ENCODE data around the gene TMEM59.
"Not testable (repeated sequence)": the region's sequence is repeated elsewhere in the genome, so short reads cannot be mapped to it uniquely, and the experiment has no call there.

The TMEM59 gene

DNA sequence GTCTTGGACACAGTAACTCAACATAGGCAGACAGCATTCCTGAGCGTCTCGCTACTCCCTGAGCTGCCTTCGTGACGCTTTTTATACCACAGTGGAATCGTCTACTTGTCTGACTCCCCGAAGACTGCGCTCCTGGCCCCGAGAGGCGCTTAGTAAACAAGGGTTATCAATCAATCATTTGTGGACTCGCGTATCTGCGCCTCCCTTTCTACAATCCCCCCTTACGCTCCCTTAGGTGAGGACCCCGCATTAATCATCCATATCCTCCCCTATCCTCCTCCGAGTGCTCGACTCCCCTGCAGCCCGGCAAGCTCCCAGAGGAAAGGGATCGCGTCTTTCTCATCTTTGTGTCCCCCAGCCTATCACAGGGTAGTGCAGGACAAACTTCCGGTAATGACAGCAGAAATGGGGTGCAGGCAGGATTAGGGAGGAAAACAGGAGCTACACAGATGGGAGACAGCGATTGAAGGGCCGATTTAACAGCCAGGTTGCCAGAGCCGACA, 522 bp downstream of the TMEM59 start:
- peak; percentile 56 for DNase-seq

DNA sequence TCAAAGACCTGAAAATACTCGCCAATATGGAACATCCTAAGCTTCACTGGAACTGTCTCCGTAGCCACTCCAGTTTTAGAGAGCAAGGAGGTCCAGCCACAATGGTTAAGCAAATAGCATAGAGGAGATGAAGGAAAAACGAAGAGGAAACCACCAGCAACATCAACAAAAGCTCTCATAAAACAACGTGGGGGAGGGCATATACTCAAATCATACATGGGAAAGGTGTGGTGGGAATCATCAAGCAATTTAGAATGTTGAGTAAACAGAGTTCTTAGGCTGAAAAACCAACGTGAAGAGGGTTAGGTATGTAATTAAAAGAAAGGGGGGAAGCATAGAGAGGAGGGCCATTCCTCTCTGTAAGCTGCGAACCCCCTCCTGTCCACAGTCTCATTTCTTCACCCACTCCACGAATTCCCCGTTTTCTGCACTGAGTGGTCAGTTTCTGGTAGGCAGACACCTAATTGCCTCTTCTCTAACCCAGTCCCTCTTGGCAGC, 1.0 kb downstream of the TMEM59 start:
- DNase-seq: peak; percentile 39

GRCh38 chr1:54050435-54050834, 2.6 kb downstream of the TMEM59 start:
- not testable (repeated sequence) for DNase-seq

- DNase-seq: no peak
Measured at GRCh38 chr1:54047384-54048305, 5.4 kb downstream of the TMEM59 start.

- DNase-seq: peak; percentile 35
Measured at GRCh38 chr1:54046671-54047383, 6.2 kb downstream of the TMEM59 start.

DNA sequence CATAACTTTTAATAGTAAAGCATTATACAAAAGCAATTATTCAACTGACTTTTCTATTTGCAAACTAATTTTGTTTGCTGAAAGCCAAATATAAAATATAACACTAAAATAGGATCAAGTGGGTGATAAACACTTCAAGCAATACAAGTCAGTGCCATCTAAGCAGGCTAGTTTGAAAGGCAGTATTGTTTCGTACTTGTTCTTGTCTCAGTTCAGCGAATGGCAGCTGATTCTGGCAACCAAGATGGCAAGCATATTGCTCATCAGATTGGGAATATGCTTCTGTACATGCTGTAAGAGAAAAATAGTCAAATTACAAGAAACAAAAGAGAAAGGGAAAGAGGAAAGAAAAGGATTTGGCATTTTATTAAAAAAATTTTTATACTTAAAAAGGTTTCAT, 7.5 kb downstream of the TMEM59 start:
- no peak for DNase-seq

GRCh38 chr1:54041806-54042205, 11.2 kb downstream of the TMEM59 start:
- DNase-seq: no peak

GRCh38 chr1:54037476-54037875, 15.5 kb downstream of the TMEM59 start:
- DNase-seq: peak; percentile 68

GRCh38 chr1:54028306-54029251, 24.4 kb downstream of the TMEM59 start:
- DNase-seq: no peak

GRCh38 chr1:54027848-54028247, 25.2 kb downstream of the TMEM59 start:
- no peak for DNase-seq

DNA sequence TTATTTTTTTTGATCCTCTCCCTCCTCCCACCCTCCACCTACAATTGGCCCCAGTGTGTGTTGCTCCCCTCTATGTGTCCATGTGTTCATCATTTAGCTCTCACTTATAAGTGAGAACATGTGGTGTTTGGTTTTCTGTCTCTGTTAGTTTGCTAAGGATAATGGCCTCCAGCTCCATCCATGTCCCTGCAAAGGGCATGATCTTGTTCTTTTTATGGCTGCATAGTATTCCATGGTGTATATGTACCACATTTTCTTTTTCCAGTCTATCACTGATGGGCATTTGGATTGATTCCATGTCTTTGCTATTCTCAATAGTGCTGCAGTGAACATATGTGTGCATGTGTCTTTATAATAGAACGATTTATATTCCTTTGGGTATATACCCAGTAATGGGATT, 28.2 kb downstream of the TMEM59 start:
- DNase-seq: not testable (repeated sequence)

DNA sequence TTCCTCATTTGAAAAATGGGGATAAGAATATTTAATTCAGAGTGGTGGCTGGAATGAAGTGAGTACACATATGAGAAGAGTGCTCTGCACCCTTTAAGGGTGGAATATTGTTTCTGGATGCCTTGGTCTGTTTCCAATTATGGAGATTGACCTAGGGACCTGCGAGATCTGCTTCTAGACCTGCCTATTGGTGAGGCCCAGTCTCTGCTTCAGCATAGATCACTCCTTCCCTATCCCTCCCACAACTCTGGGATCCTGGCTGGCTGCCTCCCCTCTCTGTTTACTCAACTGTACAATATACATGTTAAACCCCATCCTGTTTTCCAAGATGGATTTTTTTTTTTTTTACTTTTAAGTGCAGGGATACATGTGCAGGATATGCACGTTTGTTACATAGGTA, 28.6 kb downstream of the TMEM59 start:
- no peak for DNase-seq

DNA sequence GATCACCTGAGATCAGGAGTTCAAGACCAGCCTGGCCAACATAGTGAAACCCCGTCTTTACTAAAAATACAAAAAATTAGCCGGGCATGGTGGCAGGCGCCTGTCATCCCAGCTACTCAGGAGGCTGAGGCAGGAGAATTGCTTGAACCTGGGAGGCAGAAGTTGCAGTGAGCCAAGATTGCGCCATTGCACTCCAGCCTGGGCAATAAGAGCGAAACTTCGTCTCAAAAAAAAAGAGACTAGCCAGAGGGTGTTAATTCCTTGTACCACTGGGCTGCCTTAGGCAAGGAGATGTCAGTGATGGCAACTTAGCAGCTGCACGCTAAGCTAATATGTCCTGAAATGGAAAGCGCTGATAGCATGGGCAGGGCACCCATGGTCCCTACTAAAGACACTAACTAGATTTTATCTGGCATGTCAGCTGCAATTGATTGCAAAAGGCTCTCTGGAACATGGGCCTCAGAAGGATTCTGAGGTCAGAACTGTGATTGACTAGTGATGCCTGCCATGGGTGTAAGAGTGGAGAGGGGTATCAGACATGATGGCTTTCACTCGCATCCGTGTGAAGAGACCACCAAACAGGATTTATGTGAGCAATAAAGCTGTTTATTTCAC, 33.3 kb downstream of the TMEM59 start:
- DNase-seq: not testable (repeated sequence)

DNA sequence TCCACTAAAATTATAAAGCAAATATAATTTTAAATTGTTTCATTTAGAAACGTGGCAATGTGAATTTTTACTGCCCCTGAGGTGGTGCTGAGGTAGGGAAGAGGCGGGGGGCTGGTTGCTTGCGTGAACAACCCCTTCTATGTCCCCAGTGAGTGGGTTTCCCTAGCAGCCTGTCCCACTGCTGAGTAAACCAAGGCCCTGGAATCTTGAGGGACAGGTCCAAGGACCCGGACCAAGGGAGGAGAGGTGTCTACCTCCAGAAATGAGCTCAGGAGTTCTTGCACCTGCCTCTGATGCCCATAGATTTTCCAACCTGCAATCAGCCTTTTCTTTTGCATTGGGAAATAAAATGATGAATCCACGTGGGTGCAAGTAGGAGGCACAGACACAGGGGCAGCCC, 34.4 kb downstream of the TMEM59 start:
- DNase-seq: no peak

- no peak for DNase-seq
Measured at GRCh38 chr1:54017979-54018378, 35.0 kb downstream of the TMEM59 start, which contains the start of gene LDLRAD1. LDLRAD1 (minus strand) TSS chr1:54018186; CDS start chr1:54018112, 74 bp downstream.

DNA sequence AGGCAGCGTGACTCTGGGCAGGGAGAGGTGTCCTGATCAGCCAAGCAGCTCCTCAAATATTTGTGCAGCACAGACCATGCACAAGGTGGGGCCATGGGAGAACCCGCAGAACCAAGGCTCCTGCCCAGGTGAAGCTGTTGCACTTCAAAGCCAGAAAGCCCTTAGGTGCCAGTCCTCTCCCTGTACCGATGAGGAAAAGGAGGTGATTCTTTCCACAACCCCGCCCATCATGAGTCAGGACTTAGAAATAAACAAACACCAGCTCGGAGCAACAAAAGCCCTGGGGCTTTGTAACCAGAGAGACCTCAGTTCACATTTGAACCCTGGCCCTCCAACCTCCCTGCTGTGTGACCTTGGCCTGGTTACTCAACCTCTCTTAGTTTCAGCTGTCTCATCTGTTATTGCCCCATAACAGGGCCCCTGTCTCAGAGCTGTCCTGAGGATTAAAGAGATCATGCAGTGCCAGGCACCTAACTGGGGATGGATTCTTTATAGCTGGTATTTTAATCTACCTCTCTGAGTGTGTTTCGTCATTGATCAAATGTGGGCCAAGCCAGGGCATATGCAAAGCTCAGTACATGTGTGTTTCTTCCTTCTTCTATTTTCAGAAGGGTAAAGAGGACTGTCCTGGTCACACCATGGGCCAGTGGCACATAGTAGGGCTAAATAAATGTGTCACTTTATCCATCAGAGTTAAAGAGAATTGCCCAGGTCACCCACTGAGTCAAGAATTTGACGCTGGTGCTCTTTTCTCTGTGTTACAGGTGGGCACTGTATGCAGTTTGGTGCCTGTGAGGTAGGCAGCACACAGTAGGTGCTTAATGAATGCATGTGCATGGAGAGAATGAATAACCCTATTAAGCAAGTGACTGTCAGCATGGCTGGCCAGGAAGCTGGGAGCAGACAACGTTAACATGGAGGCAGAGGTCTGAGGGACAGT, 36.4 kb downstream of the TMEM59 start:
- no peak for DNase-seq

DNA sequence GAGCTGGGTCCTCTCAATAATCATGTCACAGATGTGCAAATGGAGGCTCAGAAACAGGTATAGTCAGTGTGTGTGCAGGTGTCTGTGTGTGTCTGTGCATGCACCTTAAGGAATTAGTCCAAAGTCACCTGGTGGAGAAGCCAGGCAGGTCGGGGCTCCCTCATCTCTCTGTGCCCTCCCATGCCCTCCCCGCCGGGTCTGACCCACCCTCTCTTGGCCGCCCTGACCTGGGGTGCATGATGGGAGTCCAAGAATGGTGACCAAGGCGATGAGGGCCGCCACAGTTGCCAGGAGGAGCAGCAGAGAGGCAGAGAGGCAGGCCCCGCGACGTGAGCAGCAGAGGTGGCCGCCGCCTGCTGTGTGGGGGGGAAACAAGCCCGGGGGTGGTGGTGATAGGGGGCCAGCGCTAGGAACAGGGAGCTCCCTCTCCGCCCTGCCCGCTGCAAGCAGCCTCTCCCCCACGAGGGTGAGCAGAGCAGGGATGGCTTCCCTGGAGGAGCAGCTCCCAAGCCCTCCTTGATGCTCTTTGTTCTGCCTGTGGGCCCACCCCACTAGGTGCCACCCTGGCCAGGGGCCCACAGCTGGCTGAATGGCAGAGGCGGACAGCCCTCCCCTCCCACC, 38.9 kb downstream of the TMEM59 start:
- no peak for DNase-seq

DNA sequence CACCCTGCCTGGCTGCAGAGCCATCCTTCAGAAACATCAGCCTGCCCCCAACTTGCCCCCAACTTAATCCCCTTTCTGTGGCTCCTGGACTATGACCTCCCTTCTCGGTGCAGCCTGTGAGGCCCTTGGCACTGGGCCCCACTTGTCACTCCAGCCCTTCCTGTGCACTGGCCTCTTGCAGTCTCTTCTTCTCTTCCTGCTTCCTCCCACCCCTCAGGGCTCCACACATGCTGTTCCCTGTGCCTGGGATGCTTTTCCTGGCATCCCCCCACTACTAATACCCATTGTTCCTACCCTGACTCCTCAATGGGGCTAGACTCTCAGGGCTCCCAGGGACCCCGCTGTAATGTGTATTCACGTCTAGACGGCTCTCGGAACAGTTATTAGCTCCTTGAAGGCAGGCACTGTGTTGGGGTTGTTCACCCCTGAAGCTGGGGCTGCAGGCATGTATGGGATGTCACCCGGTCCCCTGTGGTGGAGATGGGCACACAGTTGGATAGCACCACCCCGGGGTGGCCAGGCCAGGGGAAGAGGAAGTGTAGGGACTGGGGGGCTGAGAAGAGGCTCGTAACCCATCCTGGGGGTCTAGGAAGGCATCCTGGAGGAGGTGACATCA, 39.5 kb downstream of the TMEM59 start:
- DNase-seq: no peak

DNA sequence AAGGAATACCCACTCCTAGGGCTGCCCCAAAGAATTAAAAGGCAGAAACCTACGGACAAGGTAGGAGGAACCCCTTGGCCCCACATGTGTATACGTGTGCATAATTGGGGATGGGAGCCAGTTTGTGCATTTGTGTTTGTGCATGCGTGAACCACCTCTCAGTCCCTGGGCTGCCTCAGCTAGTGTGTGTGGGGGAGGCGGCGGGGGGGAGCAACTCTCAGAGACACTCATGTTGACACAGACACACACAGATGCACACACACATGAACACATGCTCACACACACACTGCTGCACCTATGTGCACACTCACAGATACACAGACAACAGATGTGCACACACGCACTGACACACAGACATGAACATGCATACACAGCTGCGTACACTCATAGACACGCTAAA, 40.1 kb downstream of the TMEM59 start:
- DNase-seq: no peak

- no peak for DNase-seq
Measured at GRCh38 chr1:54012008-54012325, 41.0 kb downstream of the TMEM59 start.
